GM10266 (cell line): ENCODE measurements around the gene MMS19.

Experiments used
- DNase-seq: peaks from one replicate; pipeline ENCODE4 v3.0.0; 2012; ENCODE audit errors: extremely low spot score
- CTCF ChIP-seq: IDR thresholded peaks from 2 replicates; pipeline ENCODE4 v1.5.1; 2012; ENCODE audit warnings: mild to moderate bottlenecking, low read depth; ENCODE audit not compliant: control insufficient read depth, insufficient read depth; ENCODE audit errors: missing control alignments

The MMS19 gene

GRCh38 chr10:97462309-97462708 lies 35.9 kb downstream of the MMS19 start:
- DNase-seq, result no peak

GRCh38 chr10:97459933-97460332 lies 38.3 kb downstream of the MMS19 start:
- DNase-seq, result no peak
- TF ChIP-seq CTCF, result no peak

More at GRCh38 chr10:97462309-97462708, 35.9 kb downstream of the MMS19 start:
- TF ChIP-seq CTCF, result no peak

- TF ChIP-seq CTCF, result no peak
- DNase-seq, result no peak
Observed at GRCh38 chr10:97459111-97459510, 39.1 kb downstream of the MMS19 start.

- TF ChIP-seq CTCF, result no peak
- DNase-seq, result no peak
Observed at GRCh38 chr10:97456686-97457065, 41.5 kb downstream of the MMS19 start.

GRCh38 chr10:97456034-97456685 lies 42.1 kb downstream of the MMS19 start:
- no peak for DNase-seq
- TF ChIP-seq CTCF, result no peak

GRCh38 chr10:97454330-97455036 lies 43.7 kb downstream of the MMS19 start:
- no peak for DNase-seq

More at GRCh38 chr10:97454330-97455036, 43.7 kb downstream of the MMS19 start:
- no peak for TF ChIP-seq CTCF
